DOHH2 (cell line): ENCODE data around the gene EPSTI1.

Experiments used
- H3F3A ChIP-seq: fragments of 200-600 bp; sonication (generic), shearing (Covaris generic); 2 replicates; pipeline ENCODE4 v1.6.0; 2016; ENCODE audit warnings: antibody characterized with exemption, mild to moderate bottlenecking; ENCODE audit not compliant: control insufficient read depth, insufficient read depth
- H3K27ac ChIP-seq: fragments of 200-600 bp; sonication (generic); 2 replicates; pipeline ENCODE4 v1.5.1; 2014; ENCODE audit warnings: low read depth, mild to moderate bottlenecking, low read length, moderate library complexity
- H3K27me3 ChIP-seq: fragments of 200-600 bp; sonication (generic); 2 replicates; pipeline ENCODE4 v1.6.1; 2014; ENCODE audit warnings: mild to moderate bottlenecking, low read length, mixed read lengths; ENCODE audit not compliant: control insufficient read depth
- H3K36me3 ChIP-seq: fragments of 200-600 bp; sonication (generic); 2 replicates; pipeline ENCODE4 v1.6.1; 2014; ENCODE audit warnings: mild to moderate bottlenecking, low read length, moderate library complexity, mixed read lengths; ENCODE audit not compliant: control insufficient read depth
- H3K4me1 ChIP-seq: fragments of 200-600 bp; sonication (generic); 2 replicates; pipeline ENCODE4 v1.6.1; 2014; ENCODE audit warnings: mild to moderate bottlenecking, low read length, mixed read lengths; ENCODE audit not compliant: control insufficient read depth
- H3K4me2 ChIP-seq: fragments of 200-600 bp; sonication (generic); 2 replicates; pipeline ENCODE4 v1.6.0; 2014; ENCODE audit warnings: mild to moderate bottlenecking, low read length, moderate library complexity
- H3K4me3 ChIP-seq: fragments of 200-600 bp; sonication (generic); 2 replicates; pipeline ENCODE4 v1.5.1; 2014; ENCODE audit warnings: mild to moderate bottlenecking, low read length, mixed read lengths
- H3K79me2 ChIP-seq: fragments of 200-600 bp; sonication (generic); 2 replicates; pipeline ENCODE4 v1.6.1; 2014; ENCODE audit warnings: mild to moderate bottlenecking, low read length, mixed read lengths; ENCODE audit not compliant: control insufficient read depth
- H3K9me2 ChIP-seq: fragments of 200-600 bp; sonication (generic); replicated peaks from 2 replicates; pipeline ENCODE4 v1.6.1; 2014; ENCODE audit warnings: mild to moderate bottlenecking, low read length, mixed read lengths; ENCODE audit not compliant: control insufficient read depth
- H3K9me3 ChIP-seq: fragments of 200-600 bp; sonication (generic); 2 replicates; pipeline ENCODE4 v1.6.1; 2014; ENCODE audit warnings: antibody characterized with exemption, low read length, mixed read lengths; ENCODE audit not compliant: control insufficient read depth, insufficient read depth
- H4K20me1 ChIP-seq: fragments of 200-600 bp; sonication (generic); 2 replicates; pipeline ENCODE4 v1.6.0; 2014; ENCODE audit warnings: low read depth, mild to moderate bottlenecking, antibody characterized with exemption, low read length, moderate library complexity; ENCODE audit not compliant: control insufficient read depth, insufficient read depth
- CTCF ChIP-seq: fragments of 200-600 bp; sonication (generic); IDR thresholded peaks from one replicate; pipeline ENCODE4 v1.5.1; 2014; ENCODE audit warnings: antibody characterized with exemption, mild to moderate bottlenecking, low read depth, low read length; ENCODE audit not compliant: poor library complexity, severe bottlenecking
- EZH2phosphoT487 ChIP-seq: fragments of 200-600 bp; sonication (generic); IDR thresholded peaks from 2 replicates; pipeline ENCODE4 v1.6.1; 2017; ENCODE audit warnings: borderline replicate concordance, mild to moderate bottlenecking, antibody characterized with exemption, low read length, moderate library complexity, mixed read lengths

The EPSTI1 gene

GRCh38 chr13:43039966-43040365 is 47.9 kb upstream of the EPSTI1 start:
- Histone ChIP-seq H3K79me2 (peaks cover 92% of the 10 kb centered on the region), H3F3A (peaks cover 9% of the 10 kb centered on the region), H3K27ac (no peak overlapping the region), H3K9me2 (no peaks in the 10 kb centered on the region), H3K36me3 (peaks cover 28% of the 10 kb centered on the region), H3K4me3 (no peak overlapping the region), H4K20me1 (no peaks in the 10 kb centered on the region), H3K9me3 (no peaks in the 10 kb centered on the region), H3K4me2 (no peak overlapping the region), H3K4me1 (peaks cover 57% of the 10 kb centered on the region), H3K27me3 (no peaks in the 10 kb centered on the region)
- TF ChIP-seq CTCF: no peak

- peaks cover 92% of the 10 kb centered on the region for H3K79me2 ChIP-seq
- H3K4me3 ChIP-seq: no peak overlapping the region
- H3K27ac ChIP-seq: no peak overlapping the region
- no peaks in the 10 kb centered on the region for H4K20me1 ChIP-seq
- no peak for TF ChIP-seq EZH2phosphoT487
- no peak for TF ChIP-seq CTCF
- no peaks in the 10 kb centered on the region for H3F3A ChIP-seq
- peaks cover 44% of the 10 kb centered on the region for H3K36me3 ChIP-seq
- no peaks in the 10 kb centered on the region for H3K9me3 ChIP-seq
- H3K27me3 ChIP-seq: no peaks in the 10 kb centered on the region
- peaks cover 25% of the 10 kb centered on the region for H3K4me1 ChIP-seq
- H3K4me2 ChIP-seq: no peak overlapping the region
- no peaks in the 10 kb centered on the region for H3K9me2 ChIP-seq
Observed at GRCh38 chr13:43036351-43037250, 44.6 kb upstream of the EPSTI1 start.

GRCh38 chr13:43033038-43033437 is 41.0 kb upstream of the EPSTI1 start:
- Histone ChIP-seq H3K27me3 (no peaks in the 10 kb centered on the region), H3K27ac (no peak overlapping the region), H3K36me3 (peaks cover 63% of the 10 kb centered on the region), H4K20me1 (no peaks in the 10 kb centered on the region), H3K9me2 (no peaks in the 10 kb centered on the region), H3K9me3 (no peaks in the 10 kb centered on the region), H3K79me2 (peaks cover 96% of the 10 kb centered on the region), H3K4me1 (no peaks in the 10 kb centered on the region), H3F3A (no peaks in the 10 kb centered on the region), H3K4me3 (no peak overlapping the region), H3K4me2 (no peak overlapping the region)
- TF ChIP-seq CTCF: no peak
- no peak for TF ChIP-seq EZH2phosphoT487
